Stimulated activated CD8-positive, alpha-beta memory T cell treated with anti-CD3 and anti-CD28 coated beads, Interleukin-15, amount 100 ng/mL, for 1 hour (primary cell): ENCODE results near the gene DGCR6.
"Not testable (repeated sequence)": the region's sequence is repeated elsewhere in the genome, so short reads cannot be mapped to it uniquely, and the experiment has no call there.

ENCODE experiments used
- DNase-seq: peaks from one replicate; pipeline ENCODE4 v3.0.0-alpha.2; 2020; ENCODE audit warnings: low read depth

DGCR6 gene

DNA sequence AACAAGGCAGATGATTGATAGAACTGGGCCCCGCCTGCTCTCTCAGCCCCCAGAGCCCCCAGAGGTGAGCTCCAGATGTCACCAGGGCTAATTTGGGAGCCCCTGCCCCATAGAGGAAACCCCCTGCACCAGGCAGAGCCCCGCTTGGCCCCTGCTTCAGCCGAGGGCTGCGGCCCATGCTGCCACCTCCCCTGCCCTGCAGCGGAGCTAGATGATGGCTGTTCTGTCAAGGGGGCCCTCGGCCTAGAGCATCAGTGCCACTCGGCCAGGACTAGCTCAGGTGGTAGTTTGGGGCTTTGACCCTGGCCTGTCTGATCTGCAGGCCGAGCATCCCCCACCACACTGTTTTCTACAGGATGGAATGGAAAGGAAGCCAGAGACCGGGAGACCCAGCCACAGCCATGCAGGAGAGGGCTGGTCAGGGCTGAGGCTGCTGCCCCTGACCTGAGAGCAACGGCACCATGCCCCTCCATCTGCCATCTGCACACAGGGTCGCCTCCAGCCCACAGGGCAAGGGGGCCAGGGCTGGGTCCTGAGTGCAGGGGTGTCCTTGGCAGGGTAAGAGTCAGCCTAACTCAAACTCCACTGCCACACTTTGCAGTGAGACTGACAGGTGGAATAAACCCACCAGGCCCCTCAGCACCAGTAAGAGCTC, 54.2 kb downstream of the DGCR6 start:
- not testable (repeated sequence) for DNase-seq

- not testable (repeated sequence) for DNase-seq
Measured at GRCh38 chr22:18961201-18961600, 55.1 kb downstream of the DGCR6 start.
